Measurements from ENCODE around the gene CAPN5. TPM values are rescaled to one million over a fixed set of nuclear protein-coding genes. Genes with fewer than 3 reads are reported as not detected.

CAPN5 gene
- total RNA-seq, 1 experiment from 2014 or later, result 0.26 TPM

DNA sequence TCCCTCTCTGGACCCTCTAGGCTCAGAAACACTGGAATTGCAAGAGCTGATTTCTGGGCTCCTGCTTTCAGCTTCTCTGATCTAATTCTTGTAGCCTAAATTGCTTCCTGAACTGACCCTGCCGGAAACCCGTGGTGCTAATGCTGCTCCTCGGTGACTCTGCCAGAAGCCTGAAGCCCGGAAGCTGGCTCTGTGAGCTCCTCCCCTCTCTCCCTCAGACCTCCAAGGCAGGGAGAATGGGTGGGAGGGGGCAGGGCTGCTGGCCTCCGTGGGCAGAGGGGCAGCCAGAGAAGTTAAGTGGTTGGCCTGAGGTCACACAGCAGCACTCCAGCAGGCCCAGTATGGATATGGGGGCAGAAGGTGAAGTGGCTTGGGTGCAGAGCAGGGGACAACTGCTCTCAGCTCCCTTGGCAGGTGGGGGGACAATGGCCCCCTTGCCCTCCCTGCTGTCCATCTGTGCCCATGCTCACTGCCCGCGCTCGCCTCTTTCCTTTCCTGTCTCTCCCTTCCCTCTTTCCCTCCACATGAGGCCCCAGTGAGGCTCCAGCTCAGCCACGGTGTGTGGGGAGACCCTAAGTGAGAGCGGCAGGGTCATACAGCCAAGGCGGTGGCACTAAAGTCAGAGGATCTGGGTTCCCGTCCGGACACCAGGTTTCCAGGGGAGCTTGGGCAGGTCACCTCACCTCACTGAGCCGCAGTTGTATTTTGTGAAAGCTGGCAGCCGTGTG, 16.2 kb downstream of the CAPN5 start:
- no peaks in the 10 kb centered on the region for H3K4me1 Mint-ChIP-seq (ENCODE audit: insufficient read depth, unreplicated experiment)
- no peak for TF ChIP-seq CTCF (IDR thresholded peaks at IDR 0.05; ENCODE audit: unreplicated experiment)
- CTCF ChIA-PET, result interaction anchor here (0.6 to 4.3 kb wide), 5 partner anchors 8 to 1028 kb away, joined by 3 to 47 read pairs (median 3); no protein-coding TSS in a partner anchor
- no peak overlapping the region for H3K4me3 Mint-ChIP-seq (ENCODE audit: unreplicated experiment)
- H3K36me3 Mint-ChIP-seq (ENCODE audit: insufficient read depth, unreplicated experiment), result no peaks in the 10 kb centered on the region
- POLR2A ChIA-PET, result no interaction called here
- no TSS peak for BruUV-seq (replicated peaks)
- intact Hi-C loops (cut with micrococcal nuclease), result no loop called here
- no peaks in the 10 kb centered on the region for H3K27me3 Mint-ChIP-seq (ENCODE audit: insufficient read depth, unreplicated experiment)
- H3K9me3 Mint-ChIP-seq (ENCODE audit: unreplicated experiment), result peaks cover 12% of the 10 kb centered on the region
- no peak for DNase-seq (ENCODE audit: unreplicated experiment)
- no peak overlapping the region for H3K27ac Mint-ChIP-seq (ENCODE audit: low read depth, unreplicated experiment)

DNA sequence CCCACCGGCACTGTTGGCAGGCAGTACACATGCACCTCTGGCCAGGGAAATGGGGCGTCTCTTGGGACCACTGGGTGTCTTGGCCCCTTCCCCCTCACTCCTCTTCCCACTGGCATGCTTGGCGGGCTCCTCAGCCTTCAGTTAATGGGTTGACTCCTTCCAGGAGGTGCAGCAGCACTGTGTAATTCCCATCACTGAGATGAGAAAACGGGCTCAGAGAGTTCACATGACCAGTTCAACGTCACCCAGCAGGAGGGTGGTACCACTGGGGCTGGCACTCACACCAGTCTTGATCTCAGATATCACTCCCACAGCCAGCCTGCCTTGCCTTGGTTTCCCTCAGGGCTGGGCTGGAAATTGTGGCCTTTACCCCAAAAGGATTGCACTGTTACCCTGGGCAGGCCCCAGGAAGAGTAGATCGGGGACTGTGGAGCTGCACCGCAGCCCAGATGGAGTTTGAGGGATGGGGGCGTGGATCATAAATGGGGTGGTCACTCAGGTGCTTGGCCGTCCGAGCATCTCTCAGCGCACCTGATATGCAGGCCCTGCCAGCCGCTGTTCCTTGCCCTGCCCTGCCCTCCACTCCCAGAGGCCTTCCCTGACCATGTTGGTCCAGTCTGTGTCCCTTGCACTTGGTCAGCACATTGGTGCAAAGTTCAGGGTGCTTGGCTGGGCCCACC, 16.9 kb downstream of the CAPN5 start:
- Mint-ChIP-seq H3K4me1 (ENCODE audit: insufficient read depth, unreplicated experiment) (no peaks in the 10 kb centered on the region), H3K4me3 (ENCODE audit: unreplicated experiment) (no peak overlapping the region), H3K27ac (ENCODE audit: low read depth, unreplicated experiment) (no peak overlapping the region), H3K36me3 (ENCODE audit: insufficient read depth, unreplicated experiment) (no peaks in the 10 kb centered on the region), H3K27me3 (ENCODE audit: insufficient read depth, unreplicated experiment) (no peaks in the 10 kb centered on the region), H3K9me3 (ENCODE audit: unreplicated experiment) (peaks cover 5% of the 10 kb centered on the region)
- DNase-seq (ENCODE audit: unreplicated experiment), result no peak
- TF ChIP-seq CTCF (IDR thresholded peaks at IDR 0.05; ENCODE audit: unreplicated experiment), result no peak
- CTCF ChIA-PET, result interaction anchor here (0.7 kb wide), 1 partner anchor 36 kb away, joined by 3 read pairs; no protein-coding TSS in a partner anchor
- BruUV-seq (replicated peaks), result no TSS peak
- intact Hi-C loops (cut with micrococcal nuclease), result no loop called here
- POLR2A ChIA-PET, result no interaction called here

DNA sequence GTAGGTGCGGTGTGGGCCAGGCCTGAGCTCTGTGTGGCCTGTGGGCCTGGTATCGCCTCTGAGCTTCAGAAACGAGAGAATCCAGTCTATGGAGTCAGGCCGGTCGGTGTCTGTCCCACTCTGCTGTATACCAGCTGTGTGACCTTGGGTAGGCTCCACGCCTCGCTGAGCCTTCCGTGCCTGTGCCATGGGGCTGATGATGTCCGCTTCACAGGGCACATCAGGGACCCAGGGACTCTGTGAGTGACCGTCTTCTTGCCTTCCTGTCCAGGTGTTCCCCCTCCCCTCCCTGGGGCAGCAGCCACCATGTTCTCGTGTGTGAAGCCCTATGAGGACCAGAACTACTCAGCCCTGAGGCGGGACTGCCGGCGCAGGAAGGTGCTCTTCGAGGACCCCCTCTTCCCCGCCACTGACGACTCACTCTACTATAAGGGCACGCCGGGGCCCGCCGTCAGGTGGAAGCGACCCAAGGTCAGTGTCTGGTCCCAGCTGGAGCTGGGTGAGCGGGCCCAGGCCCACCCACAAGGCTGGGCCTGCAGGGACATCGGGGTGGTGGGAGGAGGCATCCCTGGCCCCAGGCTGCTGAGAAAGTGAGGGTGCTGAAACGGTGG, 17.9 kb downstream of the CAPN5 start:
- no peak overlapping the region for H3K27ac Mint-ChIP-seq (ENCODE audit: low read depth, unreplicated experiment)
- no peak for DNase-seq (ENCODE audit: unreplicated experiment)
- no peaks in the 10 kb centered on the region for H3K4me1 Mint-ChIP-seq (ENCODE audit: insufficient read depth, unreplicated experiment)
- ChIA-PET POLR2A (no interaction called here), CTCF (interaction anchor here (0.5 to 0.6 kb wide), 2 partner anchors 21 to 302 kb away, joined by 3 to 4 read pairs; no protein-coding TSS in a partner anchor)
- no peaks in the 10 kb centered on the region for H3K36me3 Mint-ChIP-seq (ENCODE audit: insufficient read depth, unreplicated experiment)
- TF ChIP-seq CTCF (IDR thresholded peaks at IDR 0.05; ENCODE audit: unreplicated experiment), result no peak
- no peaks in the 10 kb centered on the region for H3K9me3 Mint-ChIP-seq (ENCODE audit: unreplicated experiment)
- no TSS peak for BruUV-seq (replicated peaks)
- H3K4me3 Mint-ChIP-seq (ENCODE audit: unreplicated experiment), result no peak overlapping the region
- no peaks in the 10 kb centered on the region for H3K27me3 Mint-ChIP-seq (ENCODE audit: insufficient read depth, unreplicated experiment)
- intact Hi-C loops (cut with micrococcal nuclease), result no loop called here

GRCh38 chr11:77085652-77086051, 18.9 kb downstream of the CAPN5 start:
- intact Hi-C loops (cut with micrococcal nuclease), result no loop called here
- no peaks in the 10 kb centered on the region for H3K9me3 Mint-ChIP-seq (ENCODE audit: unreplicated experiment)
- no TSS peak for BruUV-seq (replicated peaks)
- no peaks in the 10 kb centered on the region for H3K4me1 Mint-ChIP-seq (ENCODE audit: insufficient read depth, unreplicated experiment)
- no peak overlapping the region for H3K4me3 Mint-ChIP-seq (ENCODE audit: unreplicated experiment)
- no peak for TF ChIP-seq CTCF (IDR thresholded peaks at IDR 0.05; ENCODE audit: unreplicated experiment)
- POLR2A ChIA-PET, result no interaction called here
- H3K27me3 Mint-ChIP-seq (ENCODE audit: insufficient read depth, unreplicated experiment), result no peaks in the 10 kb centered on the region
- H3K27ac Mint-ChIP-seq (ENCODE audit: low read depth, unreplicated experiment), result no peak overlapping the region
- no peaks in the 10 kb centered on the region for H3K36me3 Mint-ChIP-seq (ENCODE audit: insufficient read depth, unreplicated experiment)
- no peak for DNase-seq (ENCODE audit: unreplicated experiment)
- CTCF ChIA-PET, result interaction anchor here (0.5 kb wide), 1 partner anchor 303 kb away, joined by 4 read pairs; no protein-coding TSS in a partner anchor
